ENCODE results near the gene DNAJB1.

- TF ChIP-seq CTCF (conservative IDR thresholded peaks at IDR 0.05 in 1 of 2, IDR thresholded peaks at IDR 0.05 in 1 of 2; ENCODE audit: extremely low read depth in 1 of 2, insufficient read depth in 1 of 2, low read depth in 1 of 2, low read length in 2 of 2), result no peak
- no peak for TF ChIP-seq EZH2 (IDR thresholded peaks at IDR 0.05; ENCODE audit: borderline replicate concordance, low read length)
Measured at GRCh38 chr19:14545716-14546082, 27.5 kb upstream of the DNAJB1 start.

All from mammary epithelial cell (primary cell).